Activated naive CD8-positive, alpha-beta T cell treated with anti-CD3 and anti-CD28 coated beads, Interleukin-2, amount 50 U/mL, for 24 hours (primary cell): ENCODE results near the gene SAPCD2.

ENCODE experiments used
- ATAC-seq: fragments of 150-1000 bp; cut with Tn5 transposase; one replicate; pipeline ENCODE4 v1.10.0; 2021
- DNase-seq: peaks from one replicate; pipeline ENCODE4 v3.0.0; 2021
- H3K27ac Mint-ChIP-seq: one replicate; pipeline ENCODE4 v1.8.0; 2021; ENCODE audit warnings: mild to moderate bottlenecking, mixed read lengths
- H3K27me3 Mint-ChIP-seq: one replicate; pipeline ENCODE4 v1.8.0; 2021; ENCODE audit warnings: mixed read lengths
- H3K36me3 Mint-ChIP-seq: one replicate; pipeline ENCODE4 v1.8.0; 2021; ENCODE audit warnings: low read depth, mixed read lengths
- H3K4me1 Mint-ChIP-seq: one replicate; pipeline ENCODE4 v1.8.0; 2021; ENCODE audit warnings: mixed read lengths
- H3K4me3 Mint-ChIP-seq: one replicate; pipeline ENCODE4 v1.8.0; 2021; ENCODE audit warnings: mild to moderate bottlenecking, moderate library complexity, mixed read lengths
- H3K9me3 Mint-ChIP-seq: one replicate; pipeline ENCODE4 v1.8.0; 2021; ENCODE audit warnings: mixed read lengths

SAPCD2 gene

DNA sequence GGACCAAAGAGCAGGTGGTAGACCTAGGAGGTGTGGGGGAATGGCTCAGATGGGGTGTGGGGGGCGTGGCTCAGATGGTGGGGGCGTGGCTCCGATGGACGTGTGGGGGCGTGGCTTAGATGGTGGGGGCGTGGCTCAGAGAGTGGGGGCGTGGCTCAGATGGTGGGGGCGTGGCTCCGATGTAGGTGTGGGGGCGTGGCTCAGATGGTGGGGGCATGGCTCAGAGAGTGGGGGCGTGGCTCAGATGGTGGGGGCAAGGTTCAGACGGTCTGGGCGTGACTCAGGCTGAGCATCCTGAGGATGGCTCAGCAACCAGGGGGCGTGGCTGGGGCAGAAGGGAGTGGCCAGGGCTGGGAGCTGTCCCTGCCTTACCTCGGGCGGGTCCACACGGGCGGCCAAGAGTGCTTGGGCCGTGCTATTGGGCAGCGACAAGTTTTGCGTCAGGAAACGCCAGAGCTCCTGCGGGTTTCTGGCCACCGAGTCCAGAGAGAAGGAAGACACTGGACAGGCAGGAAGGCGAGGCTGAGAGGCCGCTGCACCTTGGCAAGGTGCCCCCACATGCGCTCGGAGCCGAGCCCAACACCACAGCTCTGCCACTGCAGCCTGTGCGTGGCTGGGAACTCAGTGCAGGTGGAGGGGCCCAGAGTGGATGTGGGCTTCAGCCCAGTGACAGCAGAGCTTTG lies 48.2 kb downstream of the SAPCD2 start:
- ATAC-seq = peak; percentile 59
- H3K27ac Mint-ChIP-seq = no peak overlapping the region
- no peaks in the 10 kb centered on the region for H3K36me3 Mint-ChIP-seq
- DNase-seq = peak; percentile 80
- H3K27me3 Mint-ChIP-seq = no peaks in the 10 kb centered on the region
- H3K9me3 Mint-ChIP-seq = no peaks in the 10 kb centered on the region
- H3K4me3 Mint-ChIP-seq = no peak overlapping the region
- H3K4me1 Mint-ChIP-seq = peaks cover 2% of the 10 kb centered on the region

DNA sequence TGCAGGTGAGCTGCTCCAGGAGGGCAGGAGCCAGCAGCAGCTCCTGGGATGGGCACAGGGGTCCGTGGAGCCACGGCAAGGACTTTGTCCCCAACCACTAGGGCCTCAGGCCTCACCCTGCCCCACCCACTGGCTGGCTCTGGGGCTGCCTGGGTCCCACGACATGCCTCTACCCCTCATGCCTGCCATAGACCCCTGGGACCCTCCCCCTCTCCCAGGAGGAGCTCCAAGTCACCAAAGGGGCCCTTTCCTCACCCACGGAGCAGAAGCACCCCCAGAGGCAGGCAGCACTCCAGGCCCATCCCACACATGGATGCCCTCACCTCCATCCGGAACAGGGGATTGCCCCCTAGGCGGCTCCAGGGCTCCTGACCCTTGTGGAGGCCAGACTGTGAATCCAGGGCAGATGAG lies 48.8 kb downstream of the SAPCD2 start:
- H3K4me1 Mint-ChIP-seq = peaks cover 2% of the 10 kb centered on the region
- H3K4me3 Mint-ChIP-seq = no peak overlapping the region
- no peak overlapping the region for H3K27ac Mint-ChIP-seq
- H3K36me3 Mint-ChIP-seq = no peaks in the 10 kb centered on the region
- no peaks in the 10 kb centered on the region for H3K27me3 Mint-ChIP-seq
- no peaks in the 10 kb centered on the region for H3K9me3 Mint-ChIP-seq
- DNase-seq = no peak
- ATAC-seq = no peak

DNA sequence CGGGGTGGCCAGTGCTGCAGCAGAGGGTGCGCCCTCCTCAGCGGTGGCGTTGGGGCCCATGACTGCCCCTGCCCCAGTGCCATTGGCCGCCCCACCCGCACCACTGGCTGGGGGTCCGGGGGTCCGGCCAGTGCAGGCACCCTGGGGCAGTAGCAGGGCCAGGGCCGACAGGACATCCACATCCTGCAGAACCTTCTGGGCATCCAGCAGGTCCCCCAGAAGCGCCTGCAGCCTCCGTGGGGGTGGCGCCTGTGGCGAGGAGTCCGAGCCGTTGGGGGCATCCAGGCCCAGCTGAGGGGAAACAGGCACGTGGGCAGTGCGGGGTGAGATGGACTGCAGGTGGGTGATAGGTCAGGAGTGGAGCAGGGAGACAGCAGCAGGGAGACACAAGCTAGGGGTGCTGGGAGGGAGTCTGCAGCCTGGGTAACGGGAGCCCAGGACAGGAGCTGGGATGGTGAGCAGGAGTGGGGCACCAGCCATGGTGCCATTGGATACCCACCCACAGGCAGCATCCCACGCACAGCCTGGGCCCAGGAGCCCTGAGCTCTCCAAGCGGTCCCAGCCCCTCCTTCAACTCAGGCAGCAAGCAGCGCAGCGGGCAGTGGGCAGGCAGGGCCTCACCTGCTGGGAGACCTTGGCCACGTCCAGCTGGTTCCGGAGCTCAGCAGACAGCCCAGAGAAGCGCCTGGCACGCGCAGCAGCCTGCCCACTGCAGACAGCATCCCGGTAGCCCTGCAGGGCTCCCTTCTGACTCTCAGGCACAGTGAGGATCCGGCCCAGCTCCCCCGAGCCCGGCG lies 49.4 kb downstream of the SAPCD2 start:
- Mint-ChIP-seq H3K9me3 (no peaks in the 10 kb centered on the region), H3K36me3 (no peaks in the 10 kb centered on the region), H3K4me3 (no peak overlapping the region), H3K27ac (no peak overlapping the region), H3K27me3 (no peaks in the 10 kb centered on the region), H3K4me1 (peaks cover 2% of the 10 kb centered on the region)
- DNase-seq (no peak), ATAC-seq (no peak)

DNA sequence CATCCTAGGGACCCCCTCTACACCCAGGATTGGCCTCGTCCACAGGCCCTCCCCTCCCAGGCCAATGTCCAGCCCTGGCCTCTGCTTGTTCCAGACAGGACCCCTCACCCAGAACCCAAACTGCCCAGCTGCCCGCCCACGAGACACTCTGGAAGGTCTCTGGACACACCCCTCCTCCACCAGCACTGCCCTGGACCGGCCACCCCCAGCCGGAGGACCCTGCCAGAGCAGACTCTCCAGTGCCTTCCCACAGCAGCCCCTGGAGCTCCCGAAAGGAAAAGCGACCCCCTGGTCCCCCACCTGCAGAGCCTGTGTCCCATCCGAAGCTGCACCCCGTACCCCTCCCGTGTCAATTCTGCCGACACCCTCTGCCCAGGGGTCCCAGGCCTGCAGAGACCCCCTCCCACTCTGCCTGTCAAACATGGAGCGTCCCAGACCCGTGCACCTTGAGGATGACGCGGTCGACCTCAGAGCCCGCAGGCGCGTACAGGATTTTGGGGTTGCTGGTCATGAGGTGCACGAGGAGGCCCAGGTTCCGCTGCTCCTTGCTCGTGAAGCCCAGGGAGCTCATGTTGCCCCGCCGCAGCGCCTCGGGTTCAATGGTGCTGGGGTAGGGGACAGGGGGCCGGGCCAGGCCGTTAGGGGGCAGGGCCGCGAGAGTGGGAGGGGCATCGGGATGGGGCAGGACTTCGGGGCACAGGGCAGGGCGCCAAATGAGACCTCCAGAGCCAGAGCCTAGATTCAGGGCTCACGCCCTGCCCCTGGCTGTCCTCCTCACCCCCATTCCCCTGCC lies 50.3 kb downstream of the SAPCD2 start:
- ATAC-seq (no peak), DNase-seq (no peak)
- Mint-ChIP-seq H3K9me3 (no peaks in the 10 kb centered on the region), H3K4me1 (peaks cover 2% of the 10 kb centered on the region), H3K36me3 (no peaks in the 10 kb centered on the region), H3K27ac (no peak overlapping the region), H3K27me3 (no peaks in the 10 kb centered on the region), H3K4me3 (no peak overlapping the region)

DNA sequence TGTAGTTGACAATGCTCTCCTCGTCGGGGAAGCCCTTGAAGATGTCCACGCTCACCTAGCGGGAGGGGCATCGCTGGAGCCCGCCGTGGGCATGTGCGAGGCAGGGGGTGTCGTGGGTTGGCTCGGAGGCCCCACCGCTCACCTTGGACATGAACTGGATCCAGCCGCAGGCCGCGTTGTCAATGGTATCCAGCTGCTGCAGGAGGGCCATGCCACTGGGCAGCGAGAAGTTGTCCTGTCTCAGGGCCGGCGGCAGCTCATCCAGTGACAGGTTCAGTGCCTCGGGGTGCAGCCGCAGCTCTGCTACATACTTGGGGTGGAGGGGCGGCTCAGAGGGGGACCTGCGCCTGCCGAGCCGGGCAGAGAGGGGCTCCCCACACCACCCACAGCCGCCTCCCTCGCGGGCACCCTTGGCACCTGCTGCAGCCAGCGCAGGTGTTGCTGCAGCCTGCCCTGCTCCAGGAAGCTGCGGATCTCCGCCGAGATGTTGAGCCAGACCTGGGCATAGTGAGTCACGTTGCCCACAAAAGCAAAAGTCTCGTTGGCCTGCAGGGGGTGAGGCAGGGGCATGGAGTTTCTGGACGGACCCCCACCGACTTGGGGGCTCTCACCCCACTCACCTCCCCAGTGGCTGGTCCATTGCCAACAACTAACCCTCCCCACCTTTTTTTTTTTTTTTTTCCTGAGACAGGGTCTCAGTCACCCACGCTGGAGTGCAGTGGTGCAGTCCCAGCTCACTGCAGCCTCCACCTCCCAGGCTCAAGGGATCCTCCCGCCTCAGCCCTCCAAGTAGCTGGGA lies 51.4 kb downstream of the SAPCD2 start:
- Mint-ChIP-seq H3K27me3 (no peaks in the 10 kb centered on the region), H3K9me3 (no peaks in the 10 kb centered on the region), H3K4me1 (peaks cover 2% of the 10 kb centered on the region), H3K27ac (no peak overlapping the region), H3K4me3 (no peak overlapping the region), H3K36me3 (no peaks in the 10 kb centered on the region)
- DNase-seq = no peak
- ATAC-seq = no peak

DNA sequence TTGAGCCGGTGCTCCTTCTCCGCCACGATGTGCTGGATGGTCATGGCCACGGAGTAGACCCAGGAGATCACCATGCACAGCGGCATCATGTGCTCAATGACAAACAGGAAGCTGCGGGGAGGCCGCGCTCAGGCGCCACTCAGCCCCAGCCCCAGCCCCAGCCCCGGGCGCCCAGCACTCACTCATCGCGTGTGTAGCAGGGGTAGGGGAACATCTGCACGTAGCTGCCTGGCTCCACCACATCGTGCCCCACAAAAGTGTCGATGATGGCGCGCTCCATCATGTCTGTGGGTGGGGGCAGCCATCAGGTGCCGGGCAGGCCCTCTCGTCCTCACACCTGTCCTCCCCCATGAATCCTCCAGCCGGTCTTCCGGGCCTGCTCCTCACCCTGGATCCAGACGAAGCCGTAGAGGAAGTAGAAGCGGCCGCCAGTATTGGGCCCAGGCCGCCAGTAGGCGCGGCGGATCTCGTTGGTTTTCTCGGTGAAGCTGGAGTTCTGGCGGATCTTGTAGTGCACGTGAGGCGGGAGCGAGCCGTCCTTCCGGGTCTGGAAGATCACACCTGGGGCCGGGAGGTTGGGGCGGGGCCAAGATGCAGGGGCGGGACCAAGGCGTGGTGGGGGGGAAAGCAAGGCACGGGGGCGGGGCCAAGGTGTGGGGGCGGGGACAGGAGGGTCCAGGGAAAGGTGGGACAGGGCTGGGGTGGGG lies 52.4 kb downstream of the SAPCD2 start:
- Mint-ChIP-seq H3K27ac (no peak overlapping the region), H3K36me3 (no peaks in the 10 kb centered on the region), H3K4me3 (no peak overlapping the region), H3K4me1 (peaks cover 2% of the 10 kb centered on the region), H3K9me3 (no peaks in the 10 kb centered on the region), H3K27me3 (no peaks in the 10 kb centered on the region)
- no peak for ATAC-seq
- no peak for DNase-seq

DNA sequence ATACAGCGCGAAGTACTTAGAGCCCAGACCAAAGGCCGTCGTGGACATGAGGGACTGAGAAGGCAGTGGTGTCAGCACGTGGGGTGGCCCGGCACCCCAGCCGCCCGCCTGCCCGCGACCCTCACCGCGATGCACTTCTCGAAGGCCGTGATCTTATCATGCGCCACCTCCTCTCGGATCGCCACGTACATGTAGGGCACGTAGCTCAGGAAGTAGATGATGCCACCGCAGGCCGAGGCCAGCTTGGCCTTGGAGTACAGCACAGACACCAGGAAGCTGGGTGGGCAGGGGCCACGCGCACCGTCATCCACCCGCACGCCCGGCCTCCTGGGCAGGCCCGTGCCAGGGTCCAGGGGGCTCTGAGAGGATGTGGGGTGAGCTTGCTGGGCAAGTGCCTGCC lies 53.3 kb downstream of the SAPCD2 start:
- H3K27me3 Mint-ChIP-seq = no peaks in the 10 kb centered on the region
- DNase-seq (no peak), ATAC-seq (no peak)
- H3K4me1 Mint-ChIP-seq = peaks cover under 1% of the 10 kb centered on the region
- no peaks in the 10 kb centered on the region for H3K36me3 Mint-ChIP-seq
- H3K27ac Mint-ChIP-seq = no peak overlapping the region
- no peak overlapping the region for H3K4me3 Mint-ChIP-seq
- no peaks in the 10 kb centered on the region for H3K9me3 Mint-ChIP-seq

DNA sequence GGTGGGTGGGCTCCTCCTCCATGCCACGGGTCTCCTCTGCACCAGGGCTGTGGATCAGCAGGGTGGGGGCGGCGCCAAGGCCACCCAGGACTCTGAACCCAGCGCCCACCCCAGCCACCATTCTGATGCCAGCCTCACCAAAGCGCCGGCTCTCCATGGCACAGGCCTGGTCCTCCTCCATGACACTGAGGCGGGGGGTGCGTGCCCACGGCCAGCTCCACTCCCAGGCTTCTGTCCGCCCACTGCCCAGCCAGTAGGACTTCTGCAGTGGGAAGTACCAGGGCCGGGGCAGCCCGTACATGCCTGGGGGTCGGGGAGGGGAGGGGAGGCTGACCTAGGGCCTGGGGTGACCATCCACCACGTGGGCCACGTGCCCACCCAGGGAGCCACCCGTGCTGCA lies 53.9 kb downstream of the SAPCD2 start:
- H3K4me3 Mint-ChIP-seq = no peak overlapping the region
- no peaks in the 10 kb centered on the region for H3K4me1 Mint-ChIP-seq
- no peaks in the 10 kb centered on the region for H3K27me3 Mint-ChIP-seq
- no peak overlapping the region for H3K27ac Mint-ChIP-seq
- no peaks in the 10 kb centered on the region for H3K36me3 Mint-ChIP-seq
- ATAC-seq (no peak), DNase-seq (no peak)
- H3K9me3 Mint-ChIP-seq = no peaks in the 10 kb centered on the region

DNA sequence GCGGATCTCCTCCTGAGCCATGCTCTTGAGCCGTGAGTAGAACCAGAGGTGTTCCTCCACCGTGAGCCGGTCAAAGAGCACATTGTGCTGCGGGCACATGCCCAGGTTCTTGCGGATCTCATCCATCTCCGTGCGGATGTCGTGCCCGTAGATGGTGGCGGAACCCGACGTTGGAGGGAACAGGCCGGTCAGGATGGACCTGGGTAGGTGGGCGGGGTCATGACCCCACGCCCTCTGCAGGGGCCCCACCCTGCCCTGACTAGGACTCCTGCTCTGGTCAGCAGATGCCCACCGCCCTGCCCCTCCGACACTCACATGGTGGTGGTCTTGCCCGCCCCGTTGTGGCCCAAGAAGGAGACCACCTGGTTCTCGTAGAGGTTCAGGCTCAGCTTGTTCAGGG lies 54.4 kb downstream of the SAPCD2 start:
- no peak overlapping the region for H3K4me3 Mint-ChIP-seq
- no peaks in the 10 kb centered on the region for H3K36me3 Mint-ChIP-seq
- ATAC-seq (no peak), DNase-seq (no peak)
- no peaks in the 10 kb centered on the region for H3K9me3 Mint-ChIP-seq
- no peaks in the 10 kb centered on the region for H3K27me3 Mint-ChIP-seq
- no peak overlapping the region for H3K27ac Mint-ChIP-seq
- no peaks in the 10 kb centered on the region for H3K4me1 Mint-ChIP-seq

DNA sequence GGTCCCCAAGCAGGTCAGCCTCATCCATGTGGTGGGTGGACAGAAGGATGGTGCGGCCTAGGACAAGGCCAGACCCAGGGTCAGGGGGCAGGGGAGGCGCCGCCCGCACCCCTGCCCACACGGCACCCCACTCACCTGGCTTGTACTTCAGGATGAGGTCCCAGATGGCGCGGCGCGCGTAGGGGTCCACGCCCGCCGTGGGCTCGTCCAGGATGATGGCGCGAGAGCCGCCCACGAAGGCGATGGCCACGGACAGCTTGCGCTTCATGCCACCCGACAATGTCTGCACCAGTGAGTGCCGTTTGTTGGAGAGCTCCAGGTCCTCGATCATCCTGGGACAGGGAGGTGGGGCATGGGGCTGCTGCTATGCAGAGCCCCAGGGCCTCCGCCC lies 54.8 kb downstream of the SAPCD2 start:
- ATAC-seq (no peak), DNase-seq (no peak)
- H3K27ac Mint-ChIP-seq = no peak overlapping the region
- no peak overlapping the region for H3K4me3 Mint-ChIP-seq
- no peaks in the 10 kb centered on the region for H3K9me3 Mint-ChIP-seq
- H3K4me1 Mint-ChIP-seq = no peaks in the 10 kb centered on the region
- H3K27me3 Mint-ChIP-seq = no peaks in the 10 kb centered on the region
- H3K36me3 Mint-ChIP-seq = no peaks in the 10 kb centered on the region

DNA sequence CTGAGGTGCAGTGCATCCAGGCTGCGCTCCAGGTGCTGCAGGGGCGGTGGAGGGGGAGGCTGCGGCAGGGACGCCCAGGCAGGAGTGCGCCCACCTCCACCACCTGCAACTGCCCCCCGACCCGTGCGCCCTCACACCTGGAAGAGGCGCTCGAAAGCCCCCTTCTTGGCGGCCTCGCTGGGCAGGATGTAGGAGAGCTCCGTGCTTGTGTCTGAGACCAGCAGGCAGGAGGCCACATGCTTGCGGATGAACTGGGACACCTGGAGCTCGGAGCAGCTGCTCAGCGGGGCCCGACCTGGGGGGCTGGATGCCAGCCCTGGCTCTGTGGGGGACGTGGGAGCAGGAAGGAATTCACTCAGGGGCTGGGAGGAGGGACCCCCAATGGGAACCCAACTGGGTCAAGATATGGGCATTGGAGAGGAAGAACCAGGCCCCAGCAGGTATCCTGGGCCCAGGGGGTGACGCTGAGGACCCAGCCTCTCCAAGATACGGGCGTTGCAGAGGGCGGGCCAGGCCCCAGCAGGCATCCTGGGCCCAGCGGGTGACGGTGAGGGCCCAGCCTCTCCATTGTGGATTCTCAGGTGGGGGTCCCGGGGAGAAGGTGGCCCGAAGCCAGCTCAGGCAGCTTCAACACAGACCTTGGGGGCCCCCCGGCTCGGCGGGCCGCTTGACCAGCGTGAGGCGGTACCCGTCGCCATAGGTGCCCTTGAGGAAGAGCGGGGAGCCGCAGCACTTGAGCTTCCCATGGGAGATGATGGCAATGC lies 55.4 kb downstream of the SAPCD2 start:
- no peak for DNase-seq
- Mint-ChIP-seq H3K4me3 (no peak overlapping the region), H3K27me3 (no peaks in the 10 kb centered on the region), H3K36me3 (no peaks in the 10 kb centered on the region), H3K9me3 (no peaks in the 10 kb centered on the region), H3K4me1 (no peaks in the 10 kb centered on the region), H3K27ac (no peak overlapping the region)
- no peak for ATAC-seq

DNA sequence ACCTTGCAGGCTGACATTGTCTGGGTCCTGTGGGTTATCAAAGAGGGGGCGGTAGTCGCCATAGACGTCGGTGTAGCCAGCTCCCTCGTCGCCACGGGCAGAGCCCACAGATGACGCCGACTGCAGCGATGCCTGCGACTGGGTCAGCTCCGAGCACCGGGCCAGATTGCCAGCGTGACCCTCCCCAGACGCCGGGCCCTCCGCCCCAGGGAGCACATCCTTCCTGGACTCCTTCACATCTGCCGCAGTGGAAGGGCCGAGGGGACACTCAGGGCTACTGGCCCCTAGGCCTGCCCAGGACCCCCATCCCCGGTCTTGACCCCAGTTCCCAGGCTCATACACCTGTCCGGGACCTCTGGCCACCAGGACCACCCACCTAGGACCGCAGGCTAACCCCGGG lies 56.2 kb downstream of the SAPCD2 start:
- no peaks in the 10 kb centered on the region for H3K9me3 Mint-ChIP-seq
- no peaks in the 10 kb centered on the region for H3K4me1 Mint-ChIP-seq
- ATAC-seq (no peak), DNase-seq (no peak)
- no peak overlapping the region for H3K27ac Mint-ChIP-seq
- H3K4me3 Mint-ChIP-seq = no peak overlapping the region
- no peaks in the 10 kb centered on the region for H3K27me3 Mint-ChIP-seq
- no peaks in the 10 kb centered on the region for H3K36me3 Mint-ChIP-seq

DNA sequence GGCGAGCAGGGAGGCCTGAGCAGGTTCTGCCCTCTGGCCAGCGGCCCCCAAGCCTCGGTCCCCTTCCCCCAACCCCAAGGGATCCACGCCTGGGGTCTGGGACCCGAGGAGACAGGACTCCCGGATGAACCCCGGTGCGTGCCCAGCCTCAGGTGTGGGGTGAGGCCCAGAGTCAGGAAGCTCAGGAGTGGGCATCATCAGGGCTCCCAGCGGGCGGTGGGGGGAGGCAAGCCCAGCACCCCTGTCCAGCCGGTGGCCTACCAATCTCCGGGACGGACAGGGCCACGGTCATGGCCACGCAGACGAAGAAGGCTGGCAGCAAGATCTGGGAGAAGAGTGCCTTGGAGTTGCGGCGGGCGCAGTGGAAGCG lies 56.8 kb downstream of the SAPCD2 start:
- no peak for ATAC-seq
- H3K27me3 Mint-ChIP-seq = no peaks in the 10 kb centered on the region
- H3K36me3 Mint-ChIP-seq = no peaks in the 10 kb centered on the region
- DNase-seq = no peak
- H3K4me3 Mint-ChIP-seq = no peak overlapping the region
- no peaks in the 10 kb centered on the region for H3K9me3 Mint-ChIP-seq
- H3K4me1 Mint-ChIP-seq = no peaks in the 10 kb centered on the region
- H3K27ac Mint-ChIP-seq = no peak overlapping the region
